ENCODE data around the gene TXNRD2. TPM values are rescaled to one million over a fixed set of nuclear protein-coding genes. Genes with fewer than 3 reads are reported as not detected.

TXNRD2 gene
- total and polyA plus RNA-seq, 2 donors (not counting 1 experiment from before 2014, with no cell fraction given) = 24.8 to 36.2 TPM

DNA sequence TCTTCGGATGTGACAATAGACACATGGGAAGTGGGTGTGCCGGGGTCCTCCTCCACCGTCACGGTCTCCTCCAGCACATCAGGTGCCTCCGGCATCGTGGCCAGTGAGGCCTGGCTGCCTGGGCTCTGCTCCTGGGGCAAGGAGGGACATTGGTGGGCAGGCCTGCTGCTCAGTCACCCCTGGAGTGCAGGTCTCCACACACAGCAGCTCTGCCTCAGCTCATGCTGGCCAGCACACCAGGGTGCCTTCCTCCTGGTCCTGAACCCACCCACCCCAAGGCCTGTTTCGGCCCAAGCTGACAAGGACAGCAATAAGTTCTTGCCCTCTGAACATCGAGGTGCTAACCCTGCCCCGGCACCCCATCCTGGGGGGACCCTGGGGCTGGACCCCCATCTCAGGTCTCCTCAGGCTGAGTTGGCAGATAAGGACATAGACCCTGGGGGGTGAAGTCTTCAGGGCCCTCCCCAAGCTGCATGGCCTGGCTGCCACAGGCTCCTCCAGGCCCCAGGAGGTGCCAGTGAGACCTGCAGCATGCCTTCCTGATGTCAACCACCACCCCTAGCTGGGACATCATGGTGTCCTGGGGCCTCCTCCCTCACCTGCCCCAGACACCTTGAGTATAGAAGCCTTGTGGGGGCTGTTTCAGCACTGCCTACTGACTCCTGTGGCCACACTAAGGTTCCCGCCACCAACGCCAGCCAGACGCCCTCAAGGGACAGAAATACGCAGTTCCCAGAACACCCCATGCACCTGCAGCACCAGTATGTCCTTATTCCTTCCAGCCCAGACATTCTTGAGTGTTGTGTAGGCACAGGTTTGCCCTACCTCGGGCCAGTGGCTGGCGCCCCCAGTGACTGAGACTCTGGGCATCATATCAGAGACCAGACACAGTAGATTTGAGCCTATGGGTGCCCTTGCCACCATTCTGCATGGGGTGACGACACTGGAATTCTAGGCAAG lies 40.6 kb upstream of the TXNRD2 start:
- no peak overlapping the region for H2AFZ ChIP-seq (ENCODE audit: insufficient read depth, low read depth, low read length, poor library complexity, severe bottlenecking)
- peaks cover 7% of the 10 kb centered on the region for H3K4me1 Mint-ChIP-seq
- 91% methylated on average over 15 of the region's 16 CpGs for WGBS (ENCODE audit: insufficient coverage)
- intact Hi-C loops (cut with micrococcal nuclease) = loop anchor here (5.0 kb wide), 1 partner anchor 600 kb away; no protein-coding TSS in a partner anchor
- H3K4me1 ChIP-seq (ENCODE audit: control insufficient read depth in 2 of 2, insufficient read depth in 2 of 2, low read length in 2 of 2) = peaks cover 10% of the 10 kb centered on the region in 2 donors
- H3K79me2 ChIP-seq (ENCODE audit: control insufficient read depth, insufficient read depth, low read length) = no peaks in the 10 kb centered on the region
- no peak overlapping the region for H3K9ac ChIP-seq (ENCODE audit: low read length)
- no peak overlapping the region for H3K27ac ChIP-seq (ENCODE audit: low read length in 2 of 2)
- CTCF ChIA-PET = interaction anchor here (0.8 to 1.1 kb wide), 2 partner anchors 31 to 56 kb away, joined by 3 to 4 read pairs; no protein-coding TSS in a partner anchor
- POLR2A ChIA-PET = interaction anchor here (0.6 kb wide), 1 partner anchor 122 kb away, joined by 3 read pairs; no protein-coding TSS in a partner anchor
- H3K27ac Mint-ChIP-seq = no peak overlapping the region
- no peak for TF ChIP-seq EZH2 (IDR thresholded peaks at IDR 0.05; ENCODE audit: borderline replicate concordance, insufficient read depth, low read depth, low read length, poor library complexity, severe bottlenecking)
- TF ChIP-seq, protein P1, sequence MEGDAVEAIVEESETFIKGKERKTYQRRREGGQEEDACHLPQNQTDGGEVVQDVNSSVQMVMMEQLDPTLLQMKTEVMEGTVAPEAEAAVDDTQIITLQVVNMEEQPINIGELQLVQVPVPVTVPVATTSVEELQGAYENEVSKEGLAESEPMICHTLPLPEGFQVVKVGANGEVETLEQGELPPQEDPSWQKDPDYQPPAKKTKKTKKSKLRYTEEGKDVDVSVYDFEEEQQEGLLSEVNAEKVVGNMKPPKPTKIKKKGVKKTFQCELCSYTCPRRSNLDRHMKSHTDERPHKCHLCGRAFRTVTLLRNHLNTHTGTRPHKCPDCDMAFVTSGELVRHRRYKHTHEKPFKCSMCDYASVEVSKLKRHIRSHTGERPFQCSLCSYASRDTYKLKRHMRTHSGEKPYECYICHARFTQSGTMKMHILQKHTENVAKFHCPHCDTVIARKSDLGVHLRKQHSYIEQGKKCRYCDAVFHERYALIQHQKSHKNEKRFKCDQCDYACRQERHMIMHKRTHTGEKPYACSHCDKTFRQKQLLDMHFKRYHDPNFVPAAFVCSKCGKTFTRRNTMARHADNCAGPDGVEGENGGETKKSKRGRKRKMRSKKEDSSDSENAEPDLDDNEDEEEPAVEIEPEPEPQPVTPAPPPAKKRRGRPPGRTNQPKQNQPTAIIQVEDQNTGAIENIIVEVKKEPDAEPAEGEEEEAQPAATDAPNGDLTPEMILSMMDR (IDR thresholded peaks at IDR 0.05) = no peak
- H3K9me3 ChIP-seq (ENCODE audit: control extremely low read depth in 1 of 3, control insufficient read depth in 2 of 3, insufficient read depth in 1 of 3, low read length in 2 of 3) = no peaks in the 10 kb centered on the region
- H3K36me3 ChIP-seq (replicated peaks in 1 of 2; ENCODE audit: control extremely low read depth in 1 of 2, control insufficient read depth in 1 of 2, extremely low read depth in 1 of 2, insufficient read depth in 2 of 2, low read length in 1 of 2) = no peaks in the 10 kb centered on the region
- ATAC-seq (ENCODE audit: low read depth) (no peak), DNase-seq (no peak)
- no peak overlapping the region for H3K4me3 ChIP-seq (ENCODE audit: control extremely low read depth in 1 of 5, extremely low read depth in 1 of 5, insufficient read depth in 1 of 5, low read depth in 2 of 5, low read length in 4 of 5)
- no peaks in the 10 kb centered on the region for H3K9me3 Mint-ChIP-seq (ENCODE audit: insufficient read depth)
- H3K4me3 Mint-ChIP-seq = no peak overlapping the region
- peaks cover 0 to 11% (median 0%) of the 10 kb centered on the region in 4 experiments for H3K27me3 ChIP-seq (replicated peaks in 1 of 4; ENCODE audit: control extremely low read depth in 1 of 4, control insufficient read depth in 3 of 4, insufficient read depth in 4 of 4, low read length in 3 of 4)
- H3K4me2 ChIP-seq (replicated peaks; ENCODE audit: low read depth, low read length, poor library complexity, severe bottlenecking) = no peak overlapping the region
- H3K27me3 Mint-ChIP-seq = no peaks in the 10 kb centered on the region
- no peaks in the 10 kb centered on the region for H4K20me1 ChIP-seq (ENCODE audit: control insufficient read depth, insufficient read depth, low read length, poor library complexity, severe bottlenecking)
